ENCODE data around the gene DSCAML1. TPM values are rescaled to one million over a fixed set of nuclear protein-coding genes. Genes with fewer than 3 reads are reported as not detected.

Gene DSCAML1
- total and polyA plus RNA-seq, 2 of the 8 experiments (the other 6 are each of a cell fraction or from before 2014, with no cell fraction given) = 0.19 to 0.24 TPM

DNA sequence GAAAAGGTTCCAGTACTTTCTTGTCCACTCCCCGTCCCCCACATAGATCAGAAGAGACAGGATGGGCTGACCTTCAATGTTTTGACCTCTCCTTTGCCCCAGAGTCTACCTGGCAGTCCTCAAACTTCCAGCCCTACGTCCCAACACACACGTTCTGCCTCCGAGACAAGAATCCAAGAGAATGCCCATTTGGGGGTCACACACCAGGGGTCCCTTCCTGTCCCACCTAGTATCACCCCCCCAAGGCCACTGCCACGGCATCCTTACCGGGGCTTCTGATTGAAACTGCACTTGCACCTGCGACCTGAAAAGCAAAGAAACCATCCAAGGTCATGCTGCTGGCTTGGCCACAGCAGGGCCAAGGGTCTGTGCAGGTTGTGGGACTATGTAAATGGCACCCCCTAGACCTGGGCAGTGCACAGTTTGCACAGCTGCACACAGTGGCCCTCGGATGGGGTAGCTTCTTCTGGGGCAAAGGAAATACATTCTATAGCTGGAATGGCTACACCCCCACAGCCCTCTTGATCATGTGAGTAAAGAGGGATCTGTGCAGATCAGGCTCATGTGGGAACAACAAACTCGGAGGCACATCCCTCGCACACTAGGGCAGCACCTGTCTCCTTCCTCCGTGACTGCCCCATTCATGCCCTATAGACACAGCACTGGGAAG lies 44.0 kb upstream of the DSCAML1 start (continued):
- TF ChIP-seq, protein P1, sequence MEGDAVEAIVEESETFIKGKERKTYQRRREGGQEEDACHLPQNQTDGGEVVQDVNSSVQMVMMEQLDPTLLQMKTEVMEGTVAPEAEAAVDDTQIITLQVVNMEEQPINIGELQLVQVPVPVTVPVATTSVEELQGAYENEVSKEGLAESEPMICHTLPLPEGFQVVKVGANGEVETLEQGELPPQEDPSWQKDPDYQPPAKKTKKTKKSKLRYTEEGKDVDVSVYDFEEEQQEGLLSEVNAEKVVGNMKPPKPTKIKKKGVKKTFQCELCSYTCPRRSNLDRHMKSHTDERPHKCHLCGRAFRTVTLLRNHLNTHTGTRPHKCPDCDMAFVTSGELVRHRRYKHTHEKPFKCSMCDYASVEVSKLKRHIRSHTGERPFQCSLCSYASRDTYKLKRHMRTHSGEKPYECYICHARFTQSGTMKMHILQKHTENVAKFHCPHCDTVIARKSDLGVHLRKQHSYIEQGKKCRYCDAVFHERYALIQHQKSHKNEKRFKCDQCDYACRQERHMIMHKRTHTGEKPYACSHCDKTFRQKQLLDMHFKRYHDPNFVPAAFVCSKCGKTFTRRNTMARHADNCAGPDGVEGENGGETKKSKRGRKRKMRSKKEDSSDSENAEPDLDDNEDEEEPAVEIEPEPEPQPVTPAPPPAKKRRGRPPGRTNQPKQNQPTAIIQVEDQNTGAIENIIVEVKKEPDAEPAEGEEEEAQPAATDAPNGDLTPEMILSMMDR (IDR thresholded peaks at IDR 0.05; ENCODE audit: control extremely low read depth in 1 of 3, insufficient read depth in 1 of 3, low read depth in 1 of 3, low read length in 3 of 3) = no peak
- no peak for TF ChIP-seq GTF2F1 (IDR thresholded peaks at IDR 0.05; ENCODE audit: borderline replicate concordance, low read depth, low read length)
- TF ChIP-seq TBP (IDR thresholded peaks at IDR 0.05; ENCODE audit: low read depth, low read length) = no peak
- no peak for TF ChIP-seq FOSL1 (IDR thresholded peaks at IDR 0.05; ENCODE audit: insufficient read depth, low read depth, low read length)
- TF ChIP-seq TCF12 (IDR thresholded peaks at IDR 0.05; ENCODE audit: low read depth, low read length) = no peak
- TF ChIP-seq SIN3A (conservative IDR thresholded peaks at IDR 0.05 in 1 of 2, IDR thresholded peaks at IDR 0.05 in 1 of 2; ENCODE audit: low read depth in 1 of 2, low read length in 2 of 2) = no peak
- TF ChIP-seq, protein P2, sequence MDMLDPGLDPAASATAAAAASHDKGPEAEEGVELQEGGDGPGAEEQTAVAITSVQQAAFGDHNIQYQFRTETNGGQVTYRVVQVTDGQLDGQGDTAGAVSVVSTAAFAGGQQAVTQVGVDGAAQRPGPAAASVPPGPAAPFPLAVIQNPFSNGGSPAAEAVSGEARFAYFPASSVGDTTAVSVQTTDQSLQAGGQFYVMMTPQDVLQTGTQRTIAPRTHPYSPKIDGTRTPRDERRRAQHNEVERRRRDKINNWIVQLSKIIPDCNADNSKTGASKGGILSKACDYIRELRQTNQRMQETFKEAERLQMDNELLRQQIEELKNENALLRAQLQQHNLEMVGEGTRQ (IDR thresholded peaks at IDR 0.05; ENCODE audit: low read length) = no peak
- TF ChIP-seq SRF (IDR thresholded peaks at IDR 0.05; ENCODE audit: low read depth, low read length) = no peak
- no peak for TF ChIP-seq BRCA1 (IDR thresholded peaks at IDR 0.05; ENCODE audit: low read depth, low read length)

Data from H1 (cell line).